UCSD-AML1 (cell line): Measurements from ENCODE around the gene RDM1.

Experiments used
- DNase-seq: peaks from one replicate; lab custom pipeline; 2025; ENCODE audit not compliant: unreplicated experiment; lab: John Stamatoyannopoulos, UW

Gene RDM1

GRCh38 chr17:35934760-35935159 is 4.2 kb upstream of the RDM1 start:
- DNase-seq = no peak

GRCh38 chr17:35932586-35932985 is 2.0 kb upstream of the RDM1 start:
- no peak for DNase-seq

- DNase-seq = no peak
Measured at GRCh38 chr17:35931794-35932425, 1.3 kb upstream of the RDM1 start.

- no peak for DNase-seq
Measured at GRCh38 chr17:35927714-35928113, 2.9 kb downstream of the RDM1 start.

- no peak for DNase-seq
Measured at GRCh38 chr17:35923609-35924114, 6.9 kb downstream of the RDM1 start.

- DNase-seq = no peak
Measured at GRCh38 chr17:35920229-35920628, 10.3 kb downstream of the RDM1 start.

- no peak for DNase-seq
Measured at GRCh38 chr17:35918665-35919064, 11.9 kb downstream of the RDM1 start.

- no peak for DNase-seq
Measured at GRCh38 chr17:35917519-35918213, 12.9 kb downstream of the RDM1 start.

GRCh38 chr17:35915153-35915964 is 15.2 kb downstream of the RDM1 start:
- no peak for DNase-seq

GRCh38 chr17:35914354-35914753 is 16.2 kb downstream of the RDM1 start:
- no peak for DNase-seq

- DNase-seq = no peak
Measured at GRCh38 chr17:35913609-35914008, 17.0 kb downstream of the RDM1 start.

GRCh38 chr17:35912942-35913341 is 17.6 kb downstream of the RDM1 start:
- no peak for DNase-seq

- no peak for DNase-seq
Measured at GRCh38 chr17:35912339-35912912, 18.1 kb downstream of the RDM1 start.

GRCh38 chr17:35909408-35909807 is 21.2 kb downstream of the RDM1 start:
- DNase-seq = no peak

GRCh38 chr17:35907691-35908090 is 22.9 kb downstream of the RDM1 start:
- no peak for DNase-seq

- DNase-seq = no peak
Measured at GRCh38 chr17:35906926-35907637, 23.5 kb downstream of the RDM1 start.

GRCh38 chr17:35906191-35906925 is 24.2 kb downstream of the RDM1 start:
- no peak for DNase-seq

GRCh38 chr17:35903451-35903850 is 27.1 kb downstream of the RDM1 start:
- no peak for DNase-seq

- no peak for DNase-seq
Measured at GRCh38 chr17:35901631-35902175, 28.9 kb downstream of the RDM1 start.
